Measurements from ENCODE around the gene CLIP4.

- TF ChIP-seq CTCF (conservative IDR thresholded peaks at IDR 0.05; ENCODE audit: low read depth, low read length): no peak
- no peak for TF ChIP-seq EZH2phosphoT487 (IDR thresholded peaks at IDR 0.05; ENCODE audit: borderline replicate concordance, low read length)
- TF ChIP-seq EZH2 (IDR thresholded peaks at IDR 0.05; ENCODE audit: low read length, unreplicated experiment): no peak
Observed at GRCh38 chr2:29223257-29223656, 108.0 kb downstream of the CLIP4 start.
